Measurements from ENCODE around the gene CTNNBL1.

DNA sequence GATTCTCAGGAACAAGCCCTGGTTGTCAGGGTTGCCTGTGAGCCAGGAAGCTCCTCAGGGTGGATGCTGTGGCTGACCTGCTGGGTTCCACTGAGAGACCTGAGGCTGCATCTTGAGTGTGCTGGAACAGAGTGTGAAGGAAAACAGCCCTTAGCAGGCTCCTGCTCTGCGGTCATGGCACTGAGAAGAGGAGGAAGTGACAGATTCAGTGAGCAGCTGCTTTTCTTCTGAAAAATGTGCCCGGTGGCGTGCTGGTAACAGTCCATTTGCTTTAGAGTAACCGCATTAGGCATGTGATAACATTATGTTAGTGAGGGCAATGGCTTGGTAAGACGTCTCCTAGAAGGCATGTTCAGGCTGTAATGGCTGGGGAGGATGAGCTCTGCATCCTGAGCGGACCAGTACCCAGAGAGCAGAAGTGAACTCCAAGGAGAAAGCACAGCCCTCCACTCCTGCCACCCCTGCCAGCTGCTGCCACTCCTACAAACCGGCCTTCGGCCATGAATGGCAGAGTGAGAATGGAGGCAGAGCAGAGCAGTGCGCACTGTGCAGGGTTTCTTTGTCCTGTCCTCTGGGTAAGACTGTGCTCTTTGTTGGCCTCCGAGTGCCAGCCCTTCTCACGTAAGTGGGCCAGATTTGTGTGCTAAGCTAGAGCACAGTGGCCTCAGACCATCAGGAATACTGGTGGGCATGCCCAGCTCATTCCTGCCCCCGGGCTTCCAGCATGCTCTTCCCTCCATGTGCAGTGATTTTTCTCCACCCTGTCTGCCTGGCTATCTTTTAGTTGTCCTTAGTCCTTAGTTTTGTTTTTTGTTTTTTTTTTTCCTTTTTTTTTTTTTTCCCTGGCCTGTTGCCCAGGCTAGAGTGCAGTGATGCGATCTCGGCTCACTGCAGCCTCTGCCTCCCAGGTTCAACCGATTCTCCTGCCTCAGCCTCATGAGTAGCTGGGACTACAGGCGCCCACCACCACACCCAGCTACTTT, 111.0 kb downstream of the CTNNBL1 start:
- TF ChIP-seq, protein P1, sequence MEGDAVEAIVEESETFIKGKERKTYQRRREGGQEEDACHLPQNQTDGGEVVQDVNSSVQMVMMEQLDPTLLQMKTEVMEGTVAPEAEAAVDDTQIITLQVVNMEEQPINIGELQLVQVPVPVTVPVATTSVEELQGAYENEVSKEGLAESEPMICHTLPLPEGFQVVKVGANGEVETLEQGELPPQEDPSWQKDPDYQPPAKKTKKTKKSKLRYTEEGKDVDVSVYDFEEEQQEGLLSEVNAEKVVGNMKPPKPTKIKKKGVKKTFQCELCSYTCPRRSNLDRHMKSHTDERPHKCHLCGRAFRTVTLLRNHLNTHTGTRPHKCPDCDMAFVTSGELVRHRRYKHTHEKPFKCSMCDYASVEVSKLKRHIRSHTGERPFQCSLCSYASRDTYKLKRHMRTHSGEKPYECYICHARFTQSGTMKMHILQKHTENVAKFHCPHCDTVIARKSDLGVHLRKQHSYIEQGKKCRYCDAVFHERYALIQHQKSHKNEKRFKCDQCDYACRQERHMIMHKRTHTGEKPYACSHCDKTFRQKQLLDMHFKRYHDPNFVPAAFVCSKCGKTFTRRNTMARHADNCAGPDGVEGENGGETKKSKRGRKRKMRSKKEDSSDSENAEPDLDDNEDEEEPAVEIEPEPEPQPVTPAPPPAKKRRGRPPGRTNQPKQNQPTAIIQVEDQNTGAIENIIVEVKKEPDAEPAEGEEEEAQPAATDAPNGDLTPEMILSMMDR (IDR thresholded peaks at IDR 0.05) = no peak
- TF ChIP-seq POLR2A (IDR thresholded peaks at IDR 0.05) = no peak

Measured in testis (tissue), 2 donors.